Neural cell (in vitro differentiated cells): ENCODE measurements around the gene SECISBP2. TPM values are rescaled to one million over a fixed set of nuclear protein-coding genes. Genes with fewer than 3 reads are reported as not detected.

Source experiments
- H2AFZ ChIP-seq: fragments of 200-600, 300-800 bp; sonication (generic), shearing (Covaris generic); 2 replicates; pipeline ENCODE4 v1.6.0; 2014; ENCODE audit warnings: low read depth, mild to moderate bottlenecking, antibody characterized with exemption, low read length, moderate library complexity
- H3F3A ChIP-seq: fragments of 200-600 bp; shearing (Covaris generic); 2 replicates; pipeline ENCODE4 v1.6.1; 2016; ENCODE audit warnings: mild to moderate bottlenecking, moderate library complexity, mixed read lengths, antibody characterized with exemption, low read length; ENCODE audit not compliant: insufficient read depth, poor library complexity, severe bottlenecking
- H3K27ac ChIP-seq: fragments of 200-600, 300-800 bp; sonication (generic), shearing (Covaris generic); 2 replicates; pipeline ENCODE4 v1.5.1; 2014; ENCODE audit warnings: mild to moderate bottlenecking, low read length, moderate library complexity
- H3K27me3 ChIP-seq: fragments of 300-800, 200-600 bp; sonication (generic), shearing (Covaris generic); 2 replicates; pipeline ENCODE4 v1.6.0; 2014; ENCODE audit warnings: mild to moderate bottlenecking, low read depth, low read length, moderate library complexity; ENCODE audit not compliant: insufficient read depth
- H3K36me3 ChIP-seq: fragments of 300-800, 200-600 bp; sonication (generic), shearing (Covaris generic); 2 replicates; pipeline ENCODE4 v1.5.1; 2014; ENCODE audit warnings: mild to moderate bottlenecking, antibody characterized with exemption, low read length, moderate library complexity; ENCODE audit not compliant: insufficient read depth
- H3K4me2 ChIP-seq: fragments of 300-800, 200-600 bp; sonication (generic), shearing (Covaris generic); 2 replicates; pipeline ENCODE4 v1.6.0; 2014; ENCODE audit warnings: mild to moderate bottlenecking, low read length
- H3K4me3 ChIP-seq: fragments of 300-800, 200-600 bp; sonication (generic), shearing (Covaris generic); 2 replicates; pipeline ENCODE4 v1.5.1; 2014; ENCODE audit warnings: mild to moderate bottlenecking, low read length, moderate library complexity
- H3K79me2 ChIP-seq: fragments of 200-600 bp; shearing (Covaris generic); replicated peaks from 2 replicates; pipeline ENCODE4 v1.6.0; 2014; ENCODE audit warnings: mild to moderate bottlenecking, low read length, moderate library complexity; ENCODE audit not compliant: insufficient read depth
- H3K9ac ChIP-seq: fragments of 300-800, 200-600 bp; sonication (generic), shearing (Covaris generic); 2 replicates; pipeline ENCODE4 v1.6.1; 2016; ENCODE audit warnings: mild to moderate bottlenecking, low read length, mixed read lengths
- H3K9me2 ChIP-seq: fragments of 200-600 bp; shearing (Covaris generic); 2 replicates; pipeline ENCODE4 v1.6.1; 2016; ENCODE audit warnings: mild to moderate bottlenecking, low read length, mixed read lengths; ENCODE audit not compliant: insufficient read depth
- H3K9me3 ChIP-seq: fragments of 200-600, 300-800 bp; sonication (generic), shearing (Covaris generic); 2 replicates; pipeline ENCODE4 v1.6.1; 2016; ENCODE audit warnings: mild to moderate bottlenecking, mixed run types, low read length, moderate library complexity, mixed read lengths
- H4K20me1 ChIP-seq: fragments of 200-600 bp; shearing (Covaris generic); 2 replicates; pipeline ENCODE4 v1.6.1; 2016; ENCODE audit warnings: mild to moderate bottlenecking, mixed run types; ENCODE audit not compliant: insufficient read depth
- EP300 ChIP-seq: fragments of 450-650 bp; conservative IDR thresholded peaks from 2 replicates; pipeline ENCODE4 v1.6.1; 2014; ENCODE audit warnings: antibody characterized with exemption, mild to moderate bottlenecking, moderate library complexity; ENCODE audit not compliant: poor library complexity, severe bottlenecking
- EZH2 ChIP-seq: fragments of 200-600, 300-800 bp; shearing (Covaris generic), sonication (generic); IDR thresholded peaks from 2 replicates; pipeline ENCODE4 v1.6.1; 2014; ENCODE audit warnings: antibody characterized with exemption, low read length, borderline replicate concordance, mild to moderate bottlenecking; ENCODE audit not compliant: insufficient read depth, poor library complexity, severe bottlenecking
- MXI1 ChIP-seq: fragments of 450-650 bp; conservative IDR thresholded peaks from 2 replicates; pipeline ENCODE4 v1.6.1; 2014; ENCODE audit warnings: antibody characterized with exemption, mild to moderate bottlenecking; ENCODE audit not compliant: poor library complexity, severe bottlenecking
- POLR2AphosphoS5 ChIP-seq: IDR thresholded peaks from 2 replicates; pipeline ENCODE4 v1.6.1; 2012
- RAD21 ChIP-seq: fragments of 450-650 bp; conservative IDR thresholded peaks from 2 replicates; pipeline ENCODE4 v1.6.1; 2014; ENCODE audit warnings: antibody characterized with exemption, mild to moderate bottlenecking, moderate library complexity
- SMC3 ChIP-seq: fragments of 450-650 bp; conservative IDR thresholded peaks from 2 replicates; pipeline ENCODE4 v1.6.1; 2014; ENCODE audit warnings: antibody characterized with exemption, mild to moderate bottlenecking, moderate library complexity; ENCODE audit not compliant: poor library complexity
- TAF1 ChIP-seq: IDR thresholded peaks from 2 replicates; pipeline ENCODE4 v1.6.1; 2012; ENCODE audit warnings: low read depth
- polyA plus RNA-seq: library from polyadenylated mRNA; depleted of rRNA; stranded (reverse); fragments of >200 nt; gene quantifications from 2 replicates; pipeline ENCODE4 v1.2.3, GENCODE V29; 2014
- TF ChIP-seq, protein P1 (sequence below): fragments of 450-650 bp; IDR thresholded peaks from 2 replicates; pipeline ENCODE4 v1.5.1; 2014; ENCODE audit warnings: antibody characterized with exemption, mild to moderate bottlenecking, moderate library complexity; ENCODE audit not compliant: poor library complexity, severe bottlenecking
- TF ChIP-seq, protein P2 (sequence below): IDR thresholded peaks from 2 replicates; pipeline ENCODE4 v1.6.1; 2012; ENCODE audit warnings: borderline replicate concordance

SECISBP2 gene
- polyA plus RNA-seq, 1 donor from 2014 or later = 121 TPM

DNA sequence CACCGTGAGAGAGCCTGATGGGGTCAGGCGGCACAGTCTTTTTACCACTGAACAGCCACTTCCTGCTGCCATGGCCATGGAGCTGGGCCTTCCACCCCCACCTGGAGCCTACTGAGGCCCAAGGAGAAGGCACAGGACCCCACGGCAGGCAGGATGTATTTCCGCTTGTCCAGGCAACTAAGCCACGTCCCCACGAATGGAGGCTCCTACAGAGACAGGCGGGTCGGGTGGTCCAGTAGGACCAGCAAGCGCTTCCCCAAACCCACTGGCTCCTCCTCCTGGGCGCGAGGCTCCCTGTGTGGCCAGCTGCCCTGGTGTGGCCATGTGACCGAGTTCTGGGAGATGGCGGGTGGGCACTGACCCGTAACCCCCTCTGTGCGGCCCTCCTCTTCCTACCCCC lies 66.5 kb downstream of the SECISBP2 start:
- H3K4me3 ChIP-seq = no peak overlapping the region
- H3K79me2 ChIP-seq = no peaks in the 10 kb centered on the region
- no peaks in the 10 kb centered on the region for H4K20me1 ChIP-seq
- peaks cover 3% of the 10 kb centered on the region for H3K36me3 ChIP-seq
- no peak overlapping the region for H2AFZ ChIP-seq
- no peaks in the 10 kb centered on the region for H3K9me3 ChIP-seq
- TF ChIP-seq, protein P1, sequence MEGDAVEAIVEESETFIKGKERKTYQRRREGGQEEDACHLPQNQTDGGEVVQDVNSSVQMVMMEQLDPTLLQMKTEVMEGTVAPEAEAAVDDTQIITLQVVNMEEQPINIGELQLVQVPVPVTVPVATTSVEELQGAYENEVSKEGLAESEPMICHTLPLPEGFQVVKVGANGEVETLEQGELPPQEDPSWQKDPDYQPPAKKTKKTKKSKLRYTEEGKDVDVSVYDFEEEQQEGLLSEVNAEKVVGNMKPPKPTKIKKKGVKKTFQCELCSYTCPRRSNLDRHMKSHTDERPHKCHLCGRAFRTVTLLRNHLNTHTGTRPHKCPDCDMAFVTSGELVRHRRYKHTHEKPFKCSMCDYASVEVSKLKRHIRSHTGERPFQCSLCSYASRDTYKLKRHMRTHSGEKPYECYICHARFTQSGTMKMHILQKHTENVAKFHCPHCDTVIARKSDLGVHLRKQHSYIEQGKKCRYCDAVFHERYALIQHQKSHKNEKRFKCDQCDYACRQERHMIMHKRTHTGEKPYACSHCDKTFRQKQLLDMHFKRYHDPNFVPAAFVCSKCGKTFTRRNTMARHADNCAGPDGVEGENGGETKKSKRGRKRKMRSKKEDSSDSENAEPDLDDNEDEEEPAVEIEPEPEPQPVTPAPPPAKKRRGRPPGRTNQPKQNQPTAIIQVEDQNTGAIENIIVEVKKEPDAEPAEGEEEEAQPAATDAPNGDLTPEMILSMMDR = no peak
- no peak for TF ChIP-seq POLR2AphosphoS5
- TF ChIP-seq, protein P2, sequence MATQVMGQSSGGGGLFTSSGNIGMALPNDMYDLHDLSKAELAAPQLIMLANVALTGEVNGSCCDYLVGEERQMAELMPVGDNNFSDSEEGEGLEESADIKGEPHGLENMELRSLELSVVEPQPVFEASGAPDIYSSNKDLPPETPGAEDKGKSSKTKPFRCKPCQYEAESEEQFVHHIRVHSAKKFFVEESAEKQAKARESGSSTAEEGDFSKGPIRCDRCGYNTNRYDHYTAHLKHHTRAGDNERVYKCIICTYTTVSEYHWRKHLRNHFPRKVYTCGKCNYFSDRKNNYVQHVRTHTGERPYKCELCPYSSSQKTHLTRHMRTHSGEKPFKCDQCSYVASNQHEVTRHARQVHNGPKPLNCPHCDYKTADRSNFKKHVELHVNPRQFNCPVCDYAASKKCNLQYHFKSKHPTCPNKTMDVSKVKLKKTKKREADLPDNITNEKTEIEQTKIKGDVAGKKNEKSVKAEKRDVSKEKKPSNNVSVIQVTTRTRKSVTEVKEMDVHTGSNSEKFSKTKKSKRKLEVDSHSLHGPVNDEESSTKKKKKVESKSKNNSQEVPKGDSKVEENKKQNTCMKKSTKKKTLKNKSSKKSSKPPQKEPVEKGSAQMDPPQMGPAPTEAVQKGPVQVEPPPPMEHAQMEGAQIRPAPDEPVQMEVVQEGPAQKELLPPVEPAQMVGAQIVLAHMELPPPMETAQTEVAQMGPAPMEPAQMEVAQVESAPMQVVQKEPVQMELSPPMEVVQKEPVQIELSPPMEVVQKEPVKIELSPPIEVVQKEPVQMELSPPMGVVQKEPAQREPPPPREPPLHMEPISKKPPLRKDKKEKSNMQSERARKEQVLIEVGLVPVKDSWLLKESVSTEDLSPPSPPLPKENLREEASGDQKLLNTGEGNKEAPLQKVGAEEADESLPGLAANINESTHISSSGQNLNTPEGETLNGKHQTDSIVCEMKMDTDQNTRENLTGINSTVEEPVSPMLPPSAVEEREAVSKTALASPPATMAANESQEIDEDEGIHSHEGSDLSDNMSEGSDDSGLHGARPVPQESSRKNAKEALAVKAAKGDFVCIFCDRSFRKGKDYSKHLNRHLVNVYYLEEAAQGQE = no peak
- no peak for TF ChIP-seq RAD21
- no peak for TF ChIP-seq MXI1
- no peak for TF ChIP-seq TAF1
- no peak for TF ChIP-seq EP300
- no peak for TF ChIP-seq EZH2
- TF ChIP-seq SMC3 = no peak
- no peak overlapping the region for H3K9ac ChIP-seq
- H3K9me2 ChIP-seq = no peaks in the 10 kb centered on the region
- no peaks in the 10 kb centered on the region for H3K27me3 ChIP-seq
- no peak overlapping the region for H3K4me2 ChIP-seq
- no peaks in the 10 kb centered on the region for H3F3A ChIP-seq
- no peak overlapping the region for H3K27ac ChIP-seq

DNA sequence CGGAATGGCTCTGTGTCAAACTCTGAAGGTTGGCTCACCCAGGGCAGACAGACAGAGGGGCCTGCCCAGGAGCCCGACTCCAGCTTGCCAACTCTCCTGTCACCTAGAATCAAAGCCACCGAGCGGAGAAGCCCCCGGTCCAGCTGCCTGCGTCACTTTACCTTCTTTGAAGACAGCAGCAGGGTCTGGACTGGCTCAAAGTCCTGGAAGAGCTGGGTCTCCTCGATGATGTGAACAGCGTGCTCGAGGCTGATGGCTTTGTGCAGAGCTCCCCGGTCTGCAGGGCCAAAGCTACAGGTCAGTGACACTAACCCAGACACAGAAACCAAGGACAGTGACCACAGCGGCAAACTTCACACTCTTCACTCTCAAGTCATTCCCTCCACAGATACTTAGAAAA lies 67.9 kb downstream of the SECISBP2 start:
- Histone ChIP-seq H3K9me3 (no peaks in the 10 kb centered on the region), H3K9me2 (no peaks in the 10 kb centered on the region), H3F3A (no peaks in the 10 kb centered on the region), H3K36me3 (peaks cover 11% of the 10 kb centered on the region), H3K27me3 (no peaks in the 10 kb centered on the region), H3K9ac (no peak overlapping the region), H3K79me2 (no peaks in the 10 kb centered on the region), H4K20me1 (no peaks in the 10 kb centered on the region), H3K4me3 (no peak overlapping the region), H3K4me2 (no peak overlapping the region), H2AFZ (no peak overlapping the region), H3K27ac (no peak overlapping the region)
- TF ChIP-seq EP300 = no peak
- TF ChIP-seq EZH2 = no peak
- TF ChIP-seq, protein P2 = no peak
- TF ChIP-seq TAF1 = no peak
- no peak for TF ChIP-seq MXI1
